IPS-18a (cell line): ENCODE data around the gene UMODL1.
"Not testable (repeated sequence)": the region's sequence is repeated elsewhere in the genome, so short reads cannot be mapped to it uniquely, and the experiment has no call there.

Source experiments
- H3K27ac ChIP-seq: one replicate; pipeline ENCODE4 v1.5.1; 2013; ENCODE audit warnings: low read length
- H3K27me3 ChIP-seq: one replicate; pipeline ENCODE4 v1.6.1; 2013; ENCODE audit warnings: mild to moderate bottlenecking, low read length; ENCODE audit not compliant: control insufficient read depth, insufficient read depth
- H3K36me3 ChIP-seq: one replicate; pipeline ENCODE4 v1.6.1; 2013; ENCODE audit warnings: low read depth, low read length; ENCODE audit not compliant: control insufficient read depth
- H3K4me1 ChIP-seq: one replicate; pipeline ENCODE4 v1.6.1; 2013; ENCODE audit warnings: low read depth, low read length; ENCODE audit not compliant: control insufficient read depth
- H3K4me3 ChIP-seq: one replicate; pipeline ENCODE4 v1.5.1; 2013; ENCODE audit warnings: low read length
- H3K9ac ChIP-seq: one replicate; pipeline ENCODE4 v1.6.1; 2013; ENCODE audit warnings: mild to moderate bottlenecking, low read length, moderate library complexity
- H3K9me3 ChIP-seq: one replicate; pipeline ENCODE4 v1.6.1; 2013; ENCODE audit warnings: low read depth, low read length; ENCODE audit not compliant: control insufficient read depth

UMODL1 gene

GRCh38 chr21:42077685-42078238 lies 6.6 kb downstream of the UMODL1 start:
- H3K4me3 ChIP-seq, H3K36me3 ChIP-seq, H3K9me3 ChIP-seq, H3K27ac ChIP-seq, H3K9ac ChIP-seq, H3K27me3 ChIP-seq, H3K4me1 ChIP-seq: not testable (repeated sequence)

GRCh38 chr21:42078247-42079007 lies 7.3 kb downstream of the UMODL1 start:
- H3K36me3 ChIP-seq, result not testable (repeated sequence)

GRCh38 chr21:42079008-42079938 lies 8.2 kb downstream of the UMODL1 start:
- no peaks in the 10 kb centered on the region for H3K36me3 ChIP-seq
- H3K27ac ChIP-seq, result no peak overlapping the region
- no peak overlapping the region for H3K4me3 ChIP-seq
- H3K4me1 ChIP-seq, result no peaks in the 10 kb centered on the region
- H3K27me3 ChIP-seq, result no peaks in the 10 kb centered on the region
- H3K9me3 ChIP-seq, result no peaks in the 10 kb centered on the region
- no peak overlapping the region for H3K9ac ChIP-seq

More at GRCh38 chr21:42078247-42079007, 7.3 kb downstream of the UMODL1 start:
- H3K9me3 ChIP-seq, H3K9ac ChIP-seq, H3K4me1 ChIP-seq, H3K4me3 ChIP-seq, H3K27ac ChIP-seq, H3K27me3 ChIP-seq: not testable (repeated sequence)

- Histone ChIP-seq H3K4me3 (no peak overlapping the region), H3K27ac (no peak overlapping the region), H3K36me3 (no peaks in the 10 kb centered on the region), H3K4me1 (no peaks in the 10 kb centered on the region), H3K9ac (no peak overlapping the region), H3K27me3 (no peaks in the 10 kb centered on the region), H3K9me3 (no peaks in the 10 kb centered on the region)
Measured at GRCh38 chr21:42079939-42080787, 9.0 kb downstream of the UMODL1 start.

- no peaks in the 10 kb centered on the region for H3K36me3 ChIP-seq
- H3K9me3 ChIP-seq, result no peaks in the 10 kb centered on the region
- no peaks in the 10 kb centered on the region for H3K4me1 ChIP-seq
- H3K9ac ChIP-seq, result no peak overlapping the region
- no peak overlapping the region for H3K4me3 ChIP-seq
- H3K27me3 ChIP-seq, result no peaks in the 10 kb centered on the region
- H3K27ac ChIP-seq, result no peak overlapping the region
Measured at GRCh38 chr21:42080788-42081083, 9.6 kb downstream of the UMODL1 start.

GRCh38 chr21:42081138-42081537 lies 10.0 kb downstream of the UMODL1 start:
- Histone ChIP-seq H3K4me3 (no peak overlapping the region), H3K4me1 (no peaks in the 10 kb centered on the region), H3K27ac (no peak overlapping the region), H3K9ac (no peak overlapping the region), H3K36me3 (no peaks in the 10 kb centered on the region), H3K9me3 (no peaks in the 10 kb centered on the region), H3K27me3 (no peaks in the 10 kb centered on the region)

- Histone ChIP-seq H3K9me3 (no peaks in the 10 kb centered on the region), H3K36me3 (no peaks in the 10 kb centered on the region), H3K27ac (no peak overlapping the region), H3K4me3 (no peak overlapping the region), H3K27me3 (no peaks in the 10 kb centered on the region), H3K9ac (no peak overlapping the region), H3K4me1 (no peaks in the 10 kb centered on the region)
Measured at GRCh38 chr21:42081931-42082381, 10.8 kb downstream of the UMODL1 start.

- no peaks in the 10 kb centered on the region for H3K4me1 ChIP-seq
- no peaks in the 10 kb centered on the region for H3K9me3 ChIP-seq
- no peak overlapping the region for H3K27ac ChIP-seq
- no peaks in the 10 kb centered on the region for H3K27me3 ChIP-seq
- H3K4me3 ChIP-seq, result no peak overlapping the region
- no peaks in the 10 kb centered on the region for H3K36me3 ChIP-seq
- no peak overlapping the region for H3K9ac ChIP-seq
Measured at GRCh38 chr21:42082501-42083360, 11.6 kb downstream of the UMODL1 start.

GRCh38 chr21:42083361-42083690 lies 12.2 kb downstream of the UMODL1 start:
- H3K4me3 ChIP-seq, result no peak overlapping the region
- no peaks in the 10 kb centered on the region for H3K9me3 ChIP-seq
- no peaks in the 10 kb centered on the region for H3K4me1 ChIP-seq
- no peak overlapping the region for H3K27ac ChIP-seq
- H3K36me3 ChIP-seq, result no peaks in the 10 kb centered on the region
- H3K27me3 ChIP-seq, result no peaks in the 10 kb centered on the region
- H3K9ac ChIP-seq, result no peak overlapping the region

- no peaks in the 10 kb centered on the region for H3K36me3 ChIP-seq
- no peak overlapping the region for H3K27ac ChIP-seq
- no peak overlapping the region for H3K9ac ChIP-seq
- no peaks in the 10 kb centered on the region for H3K4me1 ChIP-seq
- H3K27me3 ChIP-seq, result no peaks in the 10 kb centered on the region
- H3K4me3 ChIP-seq, result no peak overlapping the region
- no peaks in the 10 kb centered on the region for H3K9me3 ChIP-seq
Measured at GRCh38 chr21:42084079-42084478, 13.0 kb downstream of the UMODL1 start.
